ENCODE measurements around the gene ZNF277. TPM values are rescaled to one million over a fixed set of nuclear protein-coding genes. Genes with fewer than 3 reads are reported as not detected.

The ZNF277 gene
- total and polyA plus RNA-seq, 4 donors, result 11.9 to 47.6 (median 24.9) TPM

DNA sequence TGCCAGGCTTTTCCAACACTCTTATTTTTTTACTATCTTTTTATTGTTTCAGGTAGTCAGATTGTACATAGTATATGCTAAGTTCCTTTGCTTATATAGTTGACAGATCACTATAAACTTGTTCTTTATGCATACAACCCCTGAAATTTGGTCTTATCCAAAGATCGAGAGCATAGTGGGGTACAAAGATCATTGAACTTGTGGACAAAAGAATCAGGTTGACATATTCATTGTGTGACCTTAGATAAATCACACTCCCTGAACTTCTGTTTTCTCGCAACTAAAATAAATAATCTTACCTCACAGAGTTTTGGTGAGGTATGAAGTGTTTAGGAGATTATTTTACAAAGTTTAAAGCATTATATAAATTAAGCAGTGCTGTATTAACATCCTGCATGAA is 22.1 kb downstream of the ZNF277 start:
- peaks cover 0 to 17% (median 1%) of the 10 kb centered on the region in 5 donors for H3K4me1 ChIP-seq (ENCODE audit: control insufficient read depth in 5 of 5, insufficient read depth in 5 of 5, low read length in 5 of 5)
- WGBS, 2 donors, result 94 to 96% methylated on average over 2 of the region's 2 CpGs

DNA sequence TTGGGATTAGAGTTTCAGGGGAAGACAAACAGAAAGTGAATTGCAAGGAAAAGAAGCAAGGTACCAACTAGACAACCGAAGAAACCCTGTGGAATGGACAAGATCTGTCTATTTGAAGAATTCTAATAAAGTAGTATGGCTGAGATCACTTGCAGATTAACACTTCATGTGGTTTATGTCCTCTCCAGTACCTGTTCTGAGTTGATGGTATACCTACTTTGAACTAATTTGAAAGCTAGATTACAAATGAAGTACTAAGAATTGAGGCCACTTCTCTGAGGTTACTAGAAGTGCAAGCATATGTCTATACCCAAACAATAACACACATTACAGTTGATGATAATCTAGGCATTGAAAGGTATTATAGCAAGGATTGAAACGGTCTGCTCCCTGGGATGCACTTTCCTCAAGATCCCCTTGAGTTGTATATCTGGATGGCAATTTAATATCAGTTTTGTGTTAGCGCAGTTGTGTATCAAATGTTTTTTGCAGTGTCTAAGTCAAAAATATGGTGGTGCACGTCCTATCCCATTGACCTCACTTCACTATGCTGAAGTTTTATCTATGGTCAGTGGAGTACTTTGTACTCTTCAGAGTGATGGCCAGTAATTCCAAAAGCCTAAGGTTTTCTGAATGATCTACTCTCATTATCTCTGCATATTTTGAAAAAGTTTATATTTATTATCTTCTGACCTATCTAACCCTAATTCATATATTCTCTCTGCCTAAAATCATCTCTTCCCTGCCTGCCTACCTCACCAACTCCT is 25.9 kb downstream of the ZNF277 start:
- Histone ChIP-seq H3K27ac (ENCODE audit: low read depth in 1 of 2, low read length in 1 of 2) (no peak overlapping the region), H3K9ac (ENCODE audit: insufficient read depth in 1 of 2, low read length in 2 of 2) (no peak overlapping the region), H3K4me3 (no peak overlapping the region), H3K36me3 (ENCODE audit: control insufficient read depth in 4 of 4, insufficient read depth in 4 of 4, low read length in 4 of 4) (no peaks in the 10 kb centered on the region), H3K27me3 (ENCODE audit: control insufficient read depth in 3 of 3, insufficient read depth in 3 of 3, low read length in 2 of 3) (no peaks in the 10 kb centered on the region), H3K4me1 (ENCODE audit: control insufficient read depth in 5 of 5, insufficient read depth in 5 of 5, low read length in 5 of 5) (peaks cover 0 to 9% (median 0%) of the 10 kb centered on the region in 5 donors), H3K9me3 (ENCODE audit: control insufficient read depth in 4 of 4, insufficient read depth in 3 of 4, low read length in 3 of 4) (no peaks in the 10 kb centered on the region)
- WGBS, 2 donors, result 85 to 98% methylated on average over 4 of the region's 4 CpGs
- DNase-seq, result no peak
- no peak for ATAC-seq (ENCODE audit: insufficient read depth, low FRiP score)
- TF ChIP-seq, protein P1, sequence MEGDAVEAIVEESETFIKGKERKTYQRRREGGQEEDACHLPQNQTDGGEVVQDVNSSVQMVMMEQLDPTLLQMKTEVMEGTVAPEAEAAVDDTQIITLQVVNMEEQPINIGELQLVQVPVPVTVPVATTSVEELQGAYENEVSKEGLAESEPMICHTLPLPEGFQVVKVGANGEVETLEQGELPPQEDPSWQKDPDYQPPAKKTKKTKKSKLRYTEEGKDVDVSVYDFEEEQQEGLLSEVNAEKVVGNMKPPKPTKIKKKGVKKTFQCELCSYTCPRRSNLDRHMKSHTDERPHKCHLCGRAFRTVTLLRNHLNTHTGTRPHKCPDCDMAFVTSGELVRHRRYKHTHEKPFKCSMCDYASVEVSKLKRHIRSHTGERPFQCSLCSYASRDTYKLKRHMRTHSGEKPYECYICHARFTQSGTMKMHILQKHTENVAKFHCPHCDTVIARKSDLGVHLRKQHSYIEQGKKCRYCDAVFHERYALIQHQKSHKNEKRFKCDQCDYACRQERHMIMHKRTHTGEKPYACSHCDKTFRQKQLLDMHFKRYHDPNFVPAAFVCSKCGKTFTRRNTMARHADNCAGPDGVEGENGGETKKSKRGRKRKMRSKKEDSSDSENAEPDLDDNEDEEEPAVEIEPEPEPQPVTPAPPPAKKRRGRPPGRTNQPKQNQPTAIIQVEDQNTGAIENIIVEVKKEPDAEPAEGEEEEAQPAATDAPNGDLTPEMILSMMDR (IDR thresholded peaks at IDR 0.05; ENCODE audit: control extremely low read depth, extremely low read depth), result no peak

More for the DNA sequence above, 22.1 kb downstream of the ZNF277 start:
- Histone ChIP-seq H3K27me3 (ENCODE audit: control insufficient read depth in 3 of 3, insufficient read depth in 3 of 3, low read length in 2 of 3) (no peaks in the 10 kb centered on the region), H3K9ac (ENCODE audit: insufficient read depth in 1 of 2, low read length in 2 of 2) (no peak overlapping the region), H3K36me3 (ENCODE audit: control insufficient read depth in 4 of 4, insufficient read depth in 4 of 4, low read length in 4 of 4) (no peaks in the 10 kb centered on the region), H3K27ac (ENCODE audit: low read depth in 1 of 2, low read length in 1 of 2) (no peak overlapping the region), H3K9me3 (ENCODE audit: control insufficient read depth in 4 of 4, insufficient read depth in 3 of 4, low read length in 3 of 4) (no peaks in the 10 kb centered on the region), H3K4me3 (no peak overlapping the region)
- TF ChIP-seq, protein P1 (IDR thresholded peaks at IDR 0.05; ENCODE audit: control extremely low read depth, extremely low read depth), result no peak
- ATAC-seq (ENCODE audit: insufficient read depth, low FRiP score) (no peak), DNase-seq (no peak)

DNA sequence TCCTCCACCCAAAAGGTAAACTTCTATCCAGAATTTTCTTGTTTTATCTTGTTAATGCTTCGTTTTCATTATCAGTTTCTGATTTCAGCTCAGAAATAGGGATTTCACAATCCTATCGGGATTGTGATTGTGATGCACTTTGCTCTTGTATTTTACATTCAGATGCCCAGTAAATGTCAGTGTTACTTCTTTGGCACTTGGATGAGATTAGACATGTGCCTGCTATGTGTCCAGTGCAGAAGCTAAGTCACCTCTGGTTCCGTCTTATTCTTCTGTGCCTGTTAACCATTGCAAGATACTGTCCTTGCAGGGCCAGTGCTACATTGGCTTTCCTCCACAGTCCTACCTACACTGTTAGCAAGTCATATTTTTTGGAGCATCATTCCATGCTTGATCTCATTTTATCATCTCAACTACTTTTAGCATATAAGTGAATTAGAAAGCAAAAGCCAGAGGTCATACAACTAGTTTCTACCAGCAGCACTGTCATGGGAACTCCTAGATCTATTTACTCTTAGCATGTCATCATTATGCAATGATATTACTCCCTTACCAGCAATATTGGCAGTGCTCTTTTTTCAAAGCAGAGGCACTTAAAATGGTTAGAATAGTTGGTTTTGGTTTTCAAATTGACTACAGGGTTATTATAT is 26.7 kb downstream of the ZNF277 start:
- no peak for ATAC-seq (ENCODE audit: insufficient read depth, low FRiP score)

More for the DNA sequence above, 26.7 kb downstream of the ZNF277 start:
- Histone ChIP-seq H3K4me3 (no peak overlapping the region), H3K27me3 (ENCODE audit: control insufficient read depth in 3 of 3, insufficient read depth in 3 of 3, low read length in 2 of 3) (no peaks in the 10 kb centered on the region), H3K9ac (ENCODE audit: insufficient read depth in 1 of 2, low read length in 2 of 2) (no peak overlapping the region), H3K27ac (ENCODE audit: low read depth in 1 of 2, low read length in 1 of 2) (no peak overlapping the region), H3K4me1 (ENCODE audit: control insufficient read depth in 5 of 5, insufficient read depth in 5 of 5, low read length in 5 of 5) (peaks cover 0 to 9% (median 0%) of the 10 kb centered on the region in 5 donors), H3K36me3 (ENCODE audit: control insufficient read depth in 4 of 4, insufficient read depth in 4 of 4, low read length in 4 of 4) (no peaks in the 10 kb centered on the region), H3K9me3 (ENCODE audit: control insufficient read depth in 4 of 4, insufficient read depth in 3 of 4, low read length in 3 of 4) (no peaks in the 10 kb centered on the region)
- 83 to 86% methylated on average over 3 of the region's 3 CpGs for WGBS, 2 donors
- TF ChIP-seq, protein P1 (IDR thresholded peaks at IDR 0.05; ENCODE audit: control extremely low read depth, extremely low read depth), result no peak
- DNase-seq, result no peak

Measured in lung (tissue), 12 donors.